ENCODE results near the gene OTOG. TPM values are rescaled to one million over a fixed set of nuclear protein-coding genes. Genes with fewer than 3 reads are reported as not detected.
A peak's percentile ranks its signal among the peaks of the same experiment; 100 is the strongest.

The OTOG gene
- total RNA-seq, 2 experiments from 2014 or later: not detected

DNA sequence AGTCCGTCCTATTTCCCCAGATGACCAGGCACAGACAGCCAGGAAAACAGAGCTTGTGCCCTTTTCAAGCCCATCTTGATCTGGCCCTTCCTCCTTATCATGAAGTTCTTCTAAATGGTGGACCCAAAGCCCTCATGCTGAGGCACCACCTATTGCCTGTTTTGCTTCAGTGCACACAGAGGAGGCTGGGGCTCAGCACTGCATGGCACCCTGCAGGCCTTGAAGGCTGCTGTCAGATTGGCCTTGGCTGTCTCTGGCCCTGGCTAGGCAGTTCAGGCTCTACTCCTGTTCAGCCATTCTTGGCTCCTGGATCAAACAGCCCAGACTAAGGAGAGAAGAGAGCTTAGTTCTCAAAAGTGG lies 49.2 kb downstream of the OTOG start:
- ATAC-seq: no peak
- TF ChIP-seq, protein P1, sequence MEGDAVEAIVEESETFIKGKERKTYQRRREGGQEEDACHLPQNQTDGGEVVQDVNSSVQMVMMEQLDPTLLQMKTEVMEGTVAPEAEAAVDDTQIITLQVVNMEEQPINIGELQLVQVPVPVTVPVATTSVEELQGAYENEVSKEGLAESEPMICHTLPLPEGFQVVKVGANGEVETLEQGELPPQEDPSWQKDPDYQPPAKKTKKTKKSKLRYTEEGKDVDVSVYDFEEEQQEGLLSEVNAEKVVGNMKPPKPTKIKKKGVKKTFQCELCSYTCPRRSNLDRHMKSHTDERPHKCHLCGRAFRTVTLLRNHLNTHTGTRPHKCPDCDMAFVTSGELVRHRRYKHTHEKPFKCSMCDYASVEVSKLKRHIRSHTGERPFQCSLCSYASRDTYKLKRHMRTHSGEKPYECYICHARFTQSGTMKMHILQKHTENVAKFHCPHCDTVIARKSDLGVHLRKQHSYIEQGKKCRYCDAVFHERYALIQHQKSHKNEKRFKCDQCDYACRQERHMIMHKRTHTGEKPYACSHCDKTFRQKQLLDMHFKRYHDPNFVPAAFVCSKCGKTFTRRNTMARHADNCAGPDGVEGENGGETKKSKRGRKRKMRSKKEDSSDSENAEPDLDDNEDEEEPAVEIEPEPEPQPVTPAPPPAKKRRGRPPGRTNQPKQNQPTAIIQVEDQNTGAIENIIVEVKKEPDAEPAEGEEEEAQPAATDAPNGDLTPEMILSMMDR (IDR thresholded peaks at IDR 0.05): no peak
- POLR2A ChIA-PET: no interaction called here
- Mint-ChIP-seq H3K36me3 (ENCODE audit: low read depth) (no peaks in the 10 kb centered on the region), H3K4me3 (no peak overlapping the region), H3K4me1 (ENCODE audit: low read depth) (peaks cover 6% of the 10 kb centered on the region), H3K9me3 (no peaks in the 10 kb centered on the region), H3K27ac (no peak overlapping the region), H3K27me3 (peaks cover 6% of the 10 kb centered on the region)
- CTCF ChIA-PET: interaction anchor here (0.9 to 1.2 kb wide), 2 partner anchors 212 to 383 kb away, joined by 3 read pairs; no protein-coding TSS in a partner anchor
- intact Hi-C loops (cut with micrococcal nuclease): loop anchor here (5.0 to 10.0 kb wide), 2 partner anchors 119 to 136 kb away; partner anchors contain the start of genes KCNC1 and MYOD1
- no peak for DNase-seq

DNA sequence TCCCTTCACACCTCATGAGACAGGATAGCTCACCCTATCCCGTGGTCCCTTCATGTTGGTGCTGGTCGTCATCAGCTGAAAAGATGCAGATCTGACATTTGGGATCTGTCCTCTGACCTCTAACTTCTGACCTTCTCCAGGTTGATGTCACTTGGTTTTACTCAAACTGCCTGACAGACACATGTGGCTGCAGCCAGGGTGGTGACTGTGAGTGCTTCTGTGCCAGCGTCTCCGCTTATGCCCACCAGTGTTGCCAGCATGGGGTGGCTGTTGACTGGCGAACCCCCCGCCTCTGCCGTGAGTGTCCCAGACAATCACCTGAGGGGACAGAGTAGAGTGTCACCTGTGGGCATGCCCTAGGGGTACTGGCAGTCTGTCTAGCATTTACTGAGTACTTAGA lies 49.7 kb downstream of the OTOG start:
- intact Hi-C loops (cut with micrococcal nuclease): loop anchor here (5.0 to 10.0 kb wide), 2 partner anchors 118 to 136 kb away; partner anchors contain the start of genes KCNC1 and MYOD1

DNA sequence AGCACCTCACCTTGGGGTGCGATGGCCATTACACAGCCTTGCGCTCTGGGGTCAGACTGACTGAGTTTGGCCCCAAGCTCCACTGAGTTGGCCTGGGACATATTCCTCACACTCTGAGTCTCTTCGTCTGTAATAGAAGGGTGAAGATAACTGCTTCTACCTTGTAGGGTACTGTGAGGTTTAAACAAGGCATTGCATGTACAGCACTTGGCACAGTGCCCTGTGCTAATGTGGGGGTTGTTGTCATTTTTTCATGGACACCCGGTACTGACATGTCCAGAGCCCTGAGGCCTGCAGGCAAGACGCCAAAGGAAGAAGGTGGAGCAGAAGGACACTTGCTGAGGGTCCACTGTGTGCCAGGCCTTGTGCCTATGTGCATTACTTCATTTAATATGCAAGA lies 50.7 kb downstream of the OTOG start:
- intact Hi-C loops (cut with micrococcal nuclease): loop anchor here (2.0 to 10.0 kb wide), 3 partner anchors 117 to 381 kb away; partner anchors contain the start of genes KCNC1 and MYOD1
- CTCF ChIA-PET: interaction anchor here (1.0 to 1.9 kb wide), 5 partner anchors 10 to 384 kb away, joined by 3 to 26 read pairs (median 4); no protein-coding TSS in a partner anchor
- DNase-seq (no peak), ATAC-seq (no peak)
- Mint-ChIP-seq H3K4me3 (no peak overlapping the region), H3K9me3 (no peaks in the 10 kb centered on the region), H3K27ac (no peak overlapping the region), H3K4me1 (ENCODE audit: low read depth) (peaks cover 8% of the 10 kb centered on the region), H3K36me3 (ENCODE audit: low read depth) (no peaks in the 10 kb centered on the region), H3K27me3 (peaks cover 3% of the 10 kb centered on the region)
- POLR2A ChIA-PET: no interaction called here
- TF ChIP-seq, protein P1 (IDR thresholded peaks at IDR 0.05): no peak

More for the DNA sequence above, 49.7 kb downstream of the OTOG start:
- H3K9me3 Mint-ChIP-seq: no peaks in the 10 kb centered on the region
- no peak overlapping the region for H3K27ac Mint-ChIP-seq
- no peaks in the 10 kb centered on the region for H3K36me3 Mint-ChIP-seq (ENCODE audit: low read depth)
- no peak for ATAC-seq
- ChIA-PET CTCF (interaction anchor here (0.9 to 1.2 kb wide), 3 partner anchors 26 to 382 kb away, joined by 3 read pairs; no protein-coding TSS in a partner anchor), POLR2A (no interaction called here)
- no peak for DNase-seq
- TF ChIP-seq, protein P1 (IDR thresholded peaks at IDR 0.05): no peak
- peaks cover 6% of the 10 kb centered on the region for H3K27me3 Mint-ChIP-seq
- H3K4me3 Mint-ChIP-seq: no peak overlapping the region
- peaks cover 8% of the 10 kb centered on the region for H3K4me1 Mint-ChIP-seq (ENCODE audit: low read depth)

DNA sequence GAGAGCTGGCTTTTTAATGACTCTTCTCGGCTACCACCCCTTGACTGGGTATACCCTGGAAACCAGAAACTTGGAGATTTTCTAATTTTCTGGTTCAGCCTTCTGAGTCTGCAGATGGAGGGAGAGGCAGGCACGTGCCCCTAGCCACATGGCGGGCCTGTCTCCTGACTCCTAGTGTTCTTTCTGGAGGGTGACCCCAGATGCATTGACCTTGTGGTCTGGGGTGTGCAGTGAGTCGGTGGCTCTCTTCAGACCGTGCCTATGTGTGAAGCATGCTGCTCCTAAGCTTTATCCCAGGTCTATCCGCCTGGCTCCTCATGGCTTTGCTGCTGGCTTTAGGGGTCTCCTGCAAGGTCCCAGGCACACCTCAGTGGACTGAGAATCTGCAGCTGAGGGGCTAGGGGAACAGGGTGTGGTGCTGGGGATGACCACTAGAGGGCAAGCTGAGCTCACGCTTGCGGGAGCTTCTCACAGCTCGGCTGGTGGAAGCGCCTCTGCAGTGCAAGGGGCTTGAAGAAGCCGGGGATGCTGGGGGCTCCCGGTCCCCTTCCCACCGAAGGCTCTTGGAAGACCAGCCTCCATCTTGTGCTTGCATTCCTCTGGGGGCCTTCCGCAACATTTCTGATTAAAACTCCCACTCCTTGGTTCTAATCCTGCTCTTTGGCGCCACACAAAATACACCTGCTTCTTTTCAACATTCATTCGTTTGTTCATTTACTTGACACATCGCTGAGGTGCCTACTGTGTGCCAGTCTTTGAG lies 51.8 kb downstream of the OTOG start:
- peaks cover 3% of the 10 kb centered on the region for H3K27me3 Mint-ChIP-seq
- H3K27ac Mint-ChIP-seq: no peak overlapping the region
- intact Hi-C loops (cut with micrococcal nuclease): loop anchor here (2.0 to 10.0 kb wide), 3 partner anchors 116 to 380 kb away; partner anchors contain the start of genes KCNC1 and MYOD1
- H3K4me1 Mint-ChIP-seq (ENCODE audit: low read depth): peaks cover 8% of the 10 kb centered on the region
- ChIA-PET CTCF (interaction anchor here (0.6 to 1.9 kb wide), 30 partner anchors 9 to 386 kb away, joined by 3 to 26 read pairs (median 4); no protein-coding TSS in a partner anchor), POLR2A (no interaction called here)
- TF ChIP-seq, protein P1 (IDR thresholded peaks at IDR 0.05): peak; percentile 87
- no peak overlapping the region for H3K4me3 Mint-ChIP-seq
- DNase-seq: peak; percentile 86
- no peaks in the 10 kb centered on the region for H3K36me3 Mint-ChIP-seq (ENCODE audit: low read depth)
- no peaks in the 10 kb centered on the region for H3K9me3 Mint-ChIP-seq
- ATAC-seq: peak; percentile 97

DNA sequence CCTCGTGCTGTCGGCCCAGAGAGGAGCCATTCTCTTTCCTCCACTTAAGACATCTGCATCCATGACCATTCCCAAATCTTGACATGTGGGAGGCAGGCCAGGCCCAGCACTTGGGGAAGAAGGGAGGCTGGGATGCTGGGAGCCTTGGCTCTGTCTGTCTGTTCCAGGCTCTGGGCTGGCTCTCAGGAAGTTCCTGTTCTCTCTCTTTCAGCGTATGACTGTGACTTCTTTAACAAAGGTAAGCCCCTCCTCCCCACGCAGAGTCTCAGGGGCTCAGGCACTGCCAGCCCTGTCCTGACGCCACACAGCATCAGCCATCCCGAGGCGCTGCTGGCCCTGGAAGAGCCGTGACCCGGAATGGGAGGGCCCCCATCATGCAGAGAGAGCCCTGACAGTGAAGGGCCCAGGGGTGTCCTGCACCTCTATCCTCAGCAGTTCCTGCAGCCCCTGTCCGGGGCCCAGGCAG lies 52.4 kb downstream of the OTOG start:
- Mint-ChIP-seq H3K4me1 (ENCODE audit: low read depth) (peaks cover 8% of the 10 kb centered on the region), H3K9me3 (no peaks in the 10 kb centered on the region), H3K27ac (no peak overlapping the region), H3K36me3 (ENCODE audit: low read depth) (no peaks in the 10 kb centered on the region), H3K27me3 (peaks cover 3% of the 10 kb centered on the region), H3K4me3 (no peak overlapping the region)
- CTCF ChIA-PET: interaction anchor here (0.6 to 1.9 kb wide), 23 partner anchors 8 to 385 kb away, joined by 3 to 26 read pairs (median 4); no protein-coding TSS in a partner anchor
- intact Hi-C loops (cut with micrococcal nuclease): loop anchor here (2.0 to 10.0 kb wide), 3 partner anchors 115 to 379 kb away; partner anchors contain the start of genes KCNC1 and MYOD1
- POLR2A ChIA-PET: no interaction called here
- TF ChIP-seq, protein P1 (IDR thresholded peaks at IDR 0.05): no peak
- ATAC-seq: no peak
- no peak for DNase-seq
